ENCODE measurements around the gene DISP2. TPM values are rescaled to one million over a fixed set of nuclear protein-coding genes. Genes with fewer than 3 reads are reported as not detected.

The DISP2 gene
- total and polyA plus RNA-seq, 9 of the 15 experiments (the other 6 are each of a cell fraction or from before 2014, with no cell fraction given) = 0.06 to 0.89 (median 0.15) TPM; not detected in 1

DNA sequence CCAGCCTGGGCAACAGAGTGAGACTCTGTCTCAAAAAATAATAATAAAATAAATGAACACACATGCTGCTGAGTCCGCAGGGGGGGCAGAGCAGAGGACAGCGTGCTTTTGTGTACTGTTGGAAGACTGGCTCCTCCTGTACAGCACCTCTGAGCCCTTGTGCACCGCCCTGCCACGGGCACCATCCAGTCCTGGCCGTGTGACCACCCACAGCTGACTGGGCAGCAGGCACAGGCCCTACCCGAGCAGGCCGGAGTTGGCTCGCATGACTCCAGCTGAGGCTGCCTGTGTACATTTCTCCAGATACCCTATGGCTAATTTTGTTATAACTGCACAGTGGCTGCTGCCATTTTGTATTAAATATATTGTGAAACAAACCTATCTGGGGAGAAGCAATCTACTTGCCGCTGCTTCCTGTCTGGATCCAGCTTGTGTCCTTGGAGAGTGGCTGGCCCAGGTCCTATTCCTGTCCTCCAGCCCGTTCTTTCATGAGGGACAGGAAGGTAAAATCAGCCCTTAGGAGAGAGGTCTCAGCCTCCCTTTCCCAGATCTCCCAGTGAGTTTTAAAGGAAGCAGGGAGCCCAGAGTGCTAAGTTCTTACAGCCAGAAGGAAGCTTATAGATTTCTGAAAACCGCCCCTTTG, 62.2 kb downstream of the DISP2 start (continued):
- TF ChIP-seq AFF1 (IDR thresholded peaks at IDR 0.05; ENCODE audit: low read depth in 1 of 2, partially characterized antibody in 2 of 2) (no peak), ZNF584 (CRISPR knock-in tag; IDR thresholded peaks at IDR 0.05; ENCODE audit: low read depth) (no peak), ZNF518B (CRISPR knock-in tag; IDR thresholded peaks at IDR 0.05) (no peak)

Data from K562 (cell line).